Measurements from ENCODE around the gene STOML1.

DNA sequence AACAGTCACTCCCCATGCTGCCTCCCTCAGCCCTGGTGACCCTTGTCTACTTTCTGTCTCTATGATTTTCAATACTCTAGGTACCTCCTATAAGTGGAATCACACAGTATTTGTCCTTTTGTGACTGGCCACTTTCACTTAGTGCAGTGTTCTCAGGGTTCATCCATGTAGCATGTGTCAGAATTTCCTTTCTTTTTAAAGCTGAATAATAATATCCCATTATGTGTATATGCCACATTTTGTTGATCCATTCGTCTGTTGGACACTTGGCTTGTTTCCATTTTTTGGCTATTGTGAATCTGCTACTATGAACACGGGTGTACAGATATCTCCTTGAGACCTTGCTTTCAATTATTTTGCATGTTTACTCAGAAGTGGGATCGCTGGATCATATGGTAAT lies 36.6 kb upstream of the STOML1 start:
- TF ChIP-seq, protein P1, sequence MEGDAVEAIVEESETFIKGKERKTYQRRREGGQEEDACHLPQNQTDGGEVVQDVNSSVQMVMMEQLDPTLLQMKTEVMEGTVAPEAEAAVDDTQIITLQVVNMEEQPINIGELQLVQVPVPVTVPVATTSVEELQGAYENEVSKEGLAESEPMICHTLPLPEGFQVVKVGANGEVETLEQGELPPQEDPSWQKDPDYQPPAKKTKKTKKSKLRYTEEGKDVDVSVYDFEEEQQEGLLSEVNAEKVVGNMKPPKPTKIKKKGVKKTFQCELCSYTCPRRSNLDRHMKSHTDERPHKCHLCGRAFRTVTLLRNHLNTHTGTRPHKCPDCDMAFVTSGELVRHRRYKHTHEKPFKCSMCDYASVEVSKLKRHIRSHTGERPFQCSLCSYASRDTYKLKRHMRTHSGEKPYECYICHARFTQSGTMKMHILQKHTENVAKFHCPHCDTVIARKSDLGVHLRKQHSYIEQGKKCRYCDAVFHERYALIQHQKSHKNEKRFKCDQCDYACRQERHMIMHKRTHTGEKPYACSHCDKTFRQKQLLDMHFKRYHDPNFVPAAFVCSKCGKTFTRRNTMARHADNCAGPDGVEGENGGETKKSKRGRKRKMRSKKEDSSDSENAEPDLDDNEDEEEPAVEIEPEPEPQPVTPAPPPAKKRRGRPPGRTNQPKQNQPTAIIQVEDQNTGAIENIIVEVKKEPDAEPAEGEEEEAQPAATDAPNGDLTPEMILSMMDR (IDR thresholded peaks at IDR 0.05): no peak
- TF ChIP-seq TCF7L2 (IDR thresholded peaks at IDR 0.05; ENCODE audit: low read depth, low read length) (no peak), POLR2AphosphoS5 (IDR thresholded peaks at IDR 0.05; ENCODE audit: low read depth, low read length) (no peak), SIN3A (IDR thresholded peaks at IDR 0.05; ENCODE audit: borderline replicate concordance, insufficient read depth, low read depth, low read length) (no peak)
- TF ChIP-seq, protein P2, sequence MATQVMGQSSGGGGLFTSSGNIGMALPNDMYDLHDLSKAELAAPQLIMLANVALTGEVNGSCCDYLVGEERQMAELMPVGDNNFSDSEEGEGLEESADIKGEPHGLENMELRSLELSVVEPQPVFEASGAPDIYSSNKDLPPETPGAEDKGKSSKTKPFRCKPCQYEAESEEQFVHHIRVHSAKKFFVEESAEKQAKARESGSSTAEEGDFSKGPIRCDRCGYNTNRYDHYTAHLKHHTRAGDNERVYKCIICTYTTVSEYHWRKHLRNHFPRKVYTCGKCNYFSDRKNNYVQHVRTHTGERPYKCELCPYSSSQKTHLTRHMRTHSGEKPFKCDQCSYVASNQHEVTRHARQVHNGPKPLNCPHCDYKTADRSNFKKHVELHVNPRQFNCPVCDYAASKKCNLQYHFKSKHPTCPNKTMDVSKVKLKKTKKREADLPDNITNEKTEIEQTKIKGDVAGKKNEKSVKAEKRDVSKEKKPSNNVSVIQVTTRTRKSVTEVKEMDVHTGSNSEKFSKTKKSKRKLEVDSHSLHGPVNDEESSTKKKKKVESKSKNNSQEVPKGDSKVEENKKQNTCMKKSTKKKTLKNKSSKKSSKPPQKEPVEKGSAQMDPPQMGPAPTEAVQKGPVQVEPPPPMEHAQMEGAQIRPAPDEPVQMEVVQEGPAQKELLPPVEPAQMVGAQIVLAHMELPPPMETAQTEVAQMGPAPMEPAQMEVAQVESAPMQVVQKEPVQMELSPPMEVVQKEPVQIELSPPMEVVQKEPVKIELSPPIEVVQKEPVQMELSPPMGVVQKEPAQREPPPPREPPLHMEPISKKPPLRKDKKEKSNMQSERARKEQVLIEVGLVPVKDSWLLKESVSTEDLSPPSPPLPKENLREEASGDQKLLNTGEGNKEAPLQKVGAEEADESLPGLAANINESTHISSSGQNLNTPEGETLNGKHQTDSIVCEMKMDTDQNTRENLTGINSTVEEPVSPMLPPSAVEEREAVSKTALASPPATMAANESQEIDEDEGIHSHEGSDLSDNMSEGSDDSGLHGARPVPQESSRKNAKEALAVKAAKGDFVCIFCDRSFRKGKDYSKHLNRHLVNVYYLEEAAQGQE (IDR thresholded peaks at IDR 0.05; ENCODE audit: insufficient read depth in 1 of 2, low read depth in 2 of 2, low read length in 1 of 2): no peak

Measured in Panc1 (cell line).